GM12873 (cell line): Measurements from ENCODE around the gene SORCS1.

Source experiments
- TF ChIP-seq, protein P1 (sequence below): IDR thresholded peaks from 2 replicates; pipeline ENCODE4 v1.5.1; 2012; ENCODE audit warnings: low read depth, mild to moderate bottlenecking, moderate library complexity, low read length, control low read depth; ENCODE audit not compliant: insufficient read depth; ENCODE audit errors: missing control alignments

SORCS1 gene

DNA sequence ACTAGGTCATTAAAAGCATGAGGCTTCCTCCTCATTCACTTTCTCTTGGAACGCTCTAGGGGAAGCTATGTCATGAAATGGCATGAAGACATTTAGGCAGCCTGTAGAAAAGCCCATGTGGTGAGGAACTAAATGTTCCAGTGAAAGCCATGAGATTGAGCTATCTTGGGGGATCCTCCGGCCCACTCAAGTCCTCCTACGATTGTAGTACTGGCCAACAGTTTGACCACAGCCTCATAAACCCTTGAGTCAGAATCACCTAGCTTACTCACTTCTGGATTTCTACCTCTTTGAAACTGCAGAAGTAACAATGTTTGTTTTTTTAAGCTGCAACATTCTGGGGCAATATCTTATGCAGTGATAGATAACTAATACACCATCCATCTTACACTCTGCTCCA, 605.1 kb downstream of the SORCS1 start:
- TF ChIP-seq, protein P1, sequence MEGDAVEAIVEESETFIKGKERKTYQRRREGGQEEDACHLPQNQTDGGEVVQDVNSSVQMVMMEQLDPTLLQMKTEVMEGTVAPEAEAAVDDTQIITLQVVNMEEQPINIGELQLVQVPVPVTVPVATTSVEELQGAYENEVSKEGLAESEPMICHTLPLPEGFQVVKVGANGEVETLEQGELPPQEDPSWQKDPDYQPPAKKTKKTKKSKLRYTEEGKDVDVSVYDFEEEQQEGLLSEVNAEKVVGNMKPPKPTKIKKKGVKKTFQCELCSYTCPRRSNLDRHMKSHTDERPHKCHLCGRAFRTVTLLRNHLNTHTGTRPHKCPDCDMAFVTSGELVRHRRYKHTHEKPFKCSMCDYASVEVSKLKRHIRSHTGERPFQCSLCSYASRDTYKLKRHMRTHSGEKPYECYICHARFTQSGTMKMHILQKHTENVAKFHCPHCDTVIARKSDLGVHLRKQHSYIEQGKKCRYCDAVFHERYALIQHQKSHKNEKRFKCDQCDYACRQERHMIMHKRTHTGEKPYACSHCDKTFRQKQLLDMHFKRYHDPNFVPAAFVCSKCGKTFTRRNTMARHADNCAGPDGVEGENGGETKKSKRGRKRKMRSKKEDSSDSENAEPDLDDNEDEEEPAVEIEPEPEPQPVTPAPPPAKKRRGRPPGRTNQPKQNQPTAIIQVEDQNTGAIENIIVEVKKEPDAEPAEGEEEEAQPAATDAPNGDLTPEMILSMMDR, result no peak

DNA sequence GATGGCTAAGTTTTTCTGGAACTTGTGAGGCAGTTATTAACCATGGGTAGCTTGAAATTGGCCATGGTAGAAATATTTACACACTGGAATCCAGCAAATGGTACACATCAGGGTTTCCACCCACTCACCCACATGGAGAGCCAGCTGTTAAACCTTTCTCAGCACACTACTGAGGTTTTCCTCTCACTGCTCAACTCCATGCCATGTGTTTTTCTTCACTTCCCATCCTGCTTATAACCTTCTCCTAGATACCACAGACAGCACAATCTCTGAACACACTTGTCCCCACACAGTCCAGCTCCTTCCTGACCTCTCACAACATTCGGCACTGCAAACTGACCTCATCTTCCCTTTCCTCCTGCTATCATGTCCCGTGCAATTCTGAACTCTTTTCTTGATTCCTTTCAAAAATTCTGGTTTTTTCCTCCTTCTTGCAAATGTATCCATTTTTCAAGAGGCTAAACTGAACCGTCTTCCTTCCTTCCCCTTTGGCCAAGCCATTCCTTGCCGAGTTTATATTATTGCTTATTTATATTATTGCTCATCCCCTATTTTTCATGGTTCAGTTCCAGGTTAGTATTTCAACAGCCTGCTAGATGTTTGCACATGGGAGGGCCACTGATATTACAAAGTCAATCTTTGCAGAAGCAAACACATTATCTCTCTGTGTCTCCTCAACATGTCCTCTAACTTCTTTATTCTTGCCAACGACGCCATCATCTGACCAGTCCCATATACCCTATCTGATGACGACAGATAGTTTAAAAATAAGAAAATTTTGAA, 606.4 kb downstream of the SORCS1 start:
- TF ChIP-seq, protein P1, result no peak

DNA sequence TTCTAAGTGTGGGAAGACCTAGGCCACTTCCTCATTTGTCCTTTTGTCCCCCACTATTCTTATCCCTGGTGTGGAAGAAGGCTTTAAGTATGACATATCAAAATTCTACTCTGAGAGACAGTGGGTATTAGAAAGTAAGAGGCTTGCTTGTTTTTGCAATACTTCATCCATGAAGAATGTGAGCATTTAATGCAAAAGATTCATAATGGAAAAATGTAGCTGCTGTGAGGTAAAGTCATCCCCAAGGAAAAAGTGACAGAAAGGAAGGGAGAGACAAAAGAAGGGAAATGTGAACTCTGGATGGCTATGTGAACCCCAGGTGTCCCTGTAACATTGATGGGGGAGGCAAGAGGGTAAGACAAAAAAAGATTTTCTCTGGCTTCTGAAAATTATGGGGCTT, 607.5 kb downstream of the SORCS1 start:
- TF ChIP-seq, protein P1, result no peak

DNA sequence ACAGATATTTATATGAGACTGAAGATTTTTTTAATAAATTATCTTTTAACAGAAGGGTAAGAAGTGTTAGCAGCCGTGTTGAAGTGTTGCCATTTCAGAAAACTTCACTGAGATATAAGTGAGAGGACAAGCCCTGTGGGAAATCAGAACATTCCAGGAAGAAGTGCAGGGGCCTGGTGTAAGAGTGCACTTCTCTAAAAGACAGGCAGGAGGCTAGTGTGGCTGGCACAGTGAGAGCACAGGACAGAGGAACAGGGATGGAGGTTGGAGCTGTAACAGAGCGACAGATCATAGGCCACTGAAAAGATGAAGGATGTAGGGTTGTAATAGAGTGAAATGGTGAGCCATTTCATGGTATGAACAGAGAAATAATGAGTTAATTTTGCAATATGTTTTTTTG, 608.9 kb downstream of the SORCS1 start:
- TF ChIP-seq, protein P1, result no peak

DNA sequence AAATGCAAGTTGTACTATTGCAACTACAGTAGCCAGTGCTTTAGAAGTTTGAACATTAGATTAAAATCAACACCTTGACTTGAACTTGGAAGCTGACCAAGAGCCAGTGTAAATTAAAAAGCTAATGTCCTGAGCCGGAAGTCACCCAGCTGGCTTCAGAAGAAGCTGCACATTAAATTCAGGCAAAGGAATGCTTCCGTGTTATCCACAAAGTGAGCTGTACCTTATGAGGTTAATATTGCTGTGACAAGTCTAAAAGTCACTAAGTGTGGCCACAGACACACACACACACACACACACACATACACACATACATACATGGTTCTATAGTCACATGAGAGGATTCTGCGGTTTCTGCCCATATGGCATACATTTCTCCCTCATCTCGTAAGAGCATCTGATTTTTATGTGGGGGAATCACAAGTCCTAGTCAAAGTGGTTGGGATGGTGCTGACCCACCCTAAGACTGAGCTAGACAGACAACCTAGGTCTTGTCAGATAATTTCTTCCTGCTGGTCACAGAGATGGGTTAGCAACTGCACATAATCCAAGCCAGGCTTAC, 612.9 kb downstream of the SORCS1 start:
- TF ChIP-seq, protein P1, result no peak

DNA sequence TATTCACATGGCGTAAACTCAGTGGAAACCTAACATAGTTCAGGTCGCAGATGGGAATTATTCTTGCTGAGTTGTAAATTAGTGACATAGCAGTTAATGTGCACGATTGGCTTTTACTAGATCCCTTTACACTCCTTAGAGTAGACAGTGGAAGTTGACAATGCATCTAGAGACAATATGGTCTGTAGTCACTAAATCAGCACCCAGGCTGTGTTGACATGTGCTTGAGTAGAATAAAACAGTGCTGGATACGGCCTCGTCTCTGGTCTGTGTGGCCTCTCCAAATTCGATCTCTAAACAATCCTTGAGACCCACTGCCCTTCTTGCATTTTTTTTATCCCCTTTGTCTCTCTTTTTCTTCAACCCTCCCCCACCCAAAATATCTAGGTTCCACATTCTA, 615.7 kb downstream of the SORCS1 start:
- TF ChIP-seq, protein P1, result no peak

DNA sequence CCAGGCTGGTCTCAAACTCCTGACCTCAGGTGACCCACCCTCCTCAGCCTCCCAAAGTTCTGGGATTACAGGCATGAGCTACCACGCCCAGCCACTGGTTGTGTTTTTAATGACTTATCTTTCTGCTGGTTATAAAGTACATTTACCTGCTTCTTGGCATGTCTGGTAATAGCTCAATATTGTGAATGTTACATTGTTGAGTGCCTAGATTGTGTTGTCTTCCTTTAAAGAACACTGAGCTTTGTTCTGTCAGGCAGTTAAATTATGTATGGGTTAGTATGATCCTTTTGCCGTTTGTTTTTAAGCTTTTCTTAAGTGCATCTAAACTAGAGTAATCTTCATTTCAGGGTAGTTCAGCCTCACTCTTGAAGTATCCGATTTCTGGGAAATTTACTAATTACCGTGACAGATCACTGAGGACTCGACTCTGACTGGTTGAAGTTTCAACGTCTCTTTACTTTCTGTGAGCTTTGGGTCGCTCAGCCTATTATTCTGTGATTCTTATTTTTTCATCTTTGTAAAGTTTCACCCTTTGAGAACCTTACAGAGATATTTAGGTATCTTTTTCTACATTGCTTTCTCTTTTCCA, 617.4 kb downstream of the SORCS1 start:
- TF ChIP-seq, protein P1, result no peak
